Measurements from ENCODE around the gene ALLC. TPM values are rescaled to one million over a fixed set of nuclear protein-coding genes. Genes with fewer than 3 reads are reported as not detected.

Gene ALLC
- total RNA-seq, 3 donors from 2014 or later: 0.16 TPM; not detected in 2

DNA sequence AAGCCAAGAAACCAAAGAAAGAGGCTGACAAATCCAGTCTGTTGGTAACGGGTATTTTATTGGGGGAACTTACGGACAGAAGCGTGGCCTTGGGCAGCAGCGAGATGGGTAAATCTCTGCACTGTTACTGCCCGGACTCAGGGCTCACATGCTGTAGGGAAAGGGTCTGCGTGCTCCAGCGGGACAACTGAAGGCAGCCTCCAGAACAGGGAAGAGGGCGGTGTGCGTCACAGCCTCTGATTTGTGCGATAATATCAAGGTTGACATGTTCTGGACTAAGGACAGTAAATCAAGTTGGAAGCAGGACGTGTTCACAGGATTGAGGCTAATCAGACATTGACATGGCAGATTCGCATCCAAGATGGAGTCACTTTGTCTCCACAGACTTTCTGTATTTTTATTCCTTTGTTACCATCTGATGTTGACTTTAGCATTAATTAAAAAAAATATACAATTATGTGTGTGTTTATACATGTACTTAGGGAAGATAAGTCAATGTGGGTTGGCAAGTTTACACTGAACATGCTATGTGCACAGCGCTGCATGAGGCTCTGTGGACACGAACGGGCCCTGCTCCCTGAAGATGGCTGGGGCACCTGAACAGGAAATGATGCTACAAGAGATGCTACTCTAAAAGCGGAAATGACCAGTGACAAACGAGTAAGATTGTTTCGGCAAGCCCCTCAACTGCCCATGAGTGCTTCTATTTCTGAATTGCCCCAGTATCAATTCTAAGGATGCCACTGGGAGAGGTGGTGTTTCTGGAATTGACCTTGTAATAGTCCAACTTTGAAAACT is 22.7 kb downstream of the ALLC start:
- Histone ChIP-seq H3K9me3 (no peaks in the 10 kb centered on the region), H3K27ac (no peak overlapping the region), H3K4me1 (no peaks in the 10 kb centered on the region), H3K4me3 (no peak overlapping the region), H3K36me3 (no peaks in the 10 kb centered on the region), H3K27me3 (peaks cover 0 to 3% of the 10 kb centered on the region in 2 donors)
- intact Hi-C loops (cut with DNase I; ENCODE audit: low total_unique reads): no loop called here
- no peak for DNase-seq (ENCODE audit: low spot score in 2 of 2)
- no peak for TF ChIP-seq POLR2AphosphoS5 (IDR thresholded peaks at IDR 0.05)
- TF ChIP-seq POLR2A (IDR thresholded peaks at IDR 0.05): no peak
- TF ChIP-seq, protein P1, sequence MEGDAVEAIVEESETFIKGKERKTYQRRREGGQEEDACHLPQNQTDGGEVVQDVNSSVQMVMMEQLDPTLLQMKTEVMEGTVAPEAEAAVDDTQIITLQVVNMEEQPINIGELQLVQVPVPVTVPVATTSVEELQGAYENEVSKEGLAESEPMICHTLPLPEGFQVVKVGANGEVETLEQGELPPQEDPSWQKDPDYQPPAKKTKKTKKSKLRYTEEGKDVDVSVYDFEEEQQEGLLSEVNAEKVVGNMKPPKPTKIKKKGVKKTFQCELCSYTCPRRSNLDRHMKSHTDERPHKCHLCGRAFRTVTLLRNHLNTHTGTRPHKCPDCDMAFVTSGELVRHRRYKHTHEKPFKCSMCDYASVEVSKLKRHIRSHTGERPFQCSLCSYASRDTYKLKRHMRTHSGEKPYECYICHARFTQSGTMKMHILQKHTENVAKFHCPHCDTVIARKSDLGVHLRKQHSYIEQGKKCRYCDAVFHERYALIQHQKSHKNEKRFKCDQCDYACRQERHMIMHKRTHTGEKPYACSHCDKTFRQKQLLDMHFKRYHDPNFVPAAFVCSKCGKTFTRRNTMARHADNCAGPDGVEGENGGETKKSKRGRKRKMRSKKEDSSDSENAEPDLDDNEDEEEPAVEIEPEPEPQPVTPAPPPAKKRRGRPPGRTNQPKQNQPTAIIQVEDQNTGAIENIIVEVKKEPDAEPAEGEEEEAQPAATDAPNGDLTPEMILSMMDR (IDR thresholded peaks at IDR 0.05): no peak

DNA sequence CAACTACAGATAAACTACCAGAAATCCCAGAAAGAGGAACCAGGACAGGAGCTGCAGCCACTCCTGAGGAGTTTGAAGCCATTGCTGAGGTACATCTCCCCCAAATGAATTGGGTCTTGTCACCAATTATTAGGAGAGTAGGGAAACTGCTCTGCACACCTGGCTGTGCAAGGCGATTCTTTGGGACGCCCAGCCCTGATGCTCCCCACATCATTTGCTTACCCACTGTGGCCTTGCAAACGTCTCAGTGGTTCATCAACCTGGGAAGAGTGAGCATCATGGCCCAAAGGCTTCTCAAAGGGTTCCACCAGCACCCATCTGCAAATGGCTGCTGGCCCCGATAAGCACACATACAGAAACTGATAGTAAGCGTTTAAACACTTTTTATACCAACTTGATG is 23.6 kb downstream of the ALLC start:
- intact Hi-C loops (cut with DNase I; ENCODE audit: low total_unique reads): no loop called here
- no peak for TF ChIP-seq POLR2A (IDR thresholded peaks at IDR 0.05)
- TF ChIP-seq, protein P1 (IDR thresholded peaks at IDR 0.05): no peak
- TF ChIP-seq POLR2AphosphoS5 (IDR thresholded peaks at IDR 0.05): no peak
- Histone ChIP-seq H3K4me1 (no peaks in the 10 kb centered on the region), H3K36me3 (no peaks in the 10 kb centered on the region), H3K4me3 (no peak overlapping the region), H3K27ac (no peak overlapping the region), H3K9me3 (no peaks in the 10 kb centered on the region), H3K27me3 (peaks cover 0 to 3% of the 10 kb centered on the region in 2 donors)
- no peak for DNase-seq (ENCODE audit: low spot score in 2 of 2)

DNA sequence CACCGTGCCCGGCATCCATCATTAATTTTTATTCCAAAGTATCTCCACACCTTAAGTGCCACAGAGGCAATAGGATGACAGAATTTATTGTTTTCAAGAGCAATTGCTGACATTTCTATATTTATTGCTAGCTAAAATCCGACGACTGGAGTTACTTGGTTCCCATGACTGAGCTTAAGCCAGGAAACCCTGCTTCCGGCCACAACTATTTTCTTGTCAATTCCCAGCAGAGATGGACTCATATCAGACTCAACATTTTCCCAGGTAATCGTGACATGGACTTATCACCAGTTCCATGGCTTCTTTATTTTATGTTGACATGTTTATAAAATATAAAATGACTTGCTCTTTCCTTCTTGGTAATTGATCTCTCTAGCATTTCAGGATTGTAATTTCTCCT is 24.8 kb downstream of the ALLC start:
- Histone ChIP-seq H3K9me3 (no peaks in the 10 kb centered on the region), H3K36me3 (no peaks in the 10 kb centered on the region), H3K4me1 (no peaks in the 10 kb centered on the region), H3K27ac (no peak overlapping the region), H3K4me3 (no peak overlapping the region), H3K27me3 (peaks cover 0 to 3% of the 10 kb centered on the region in 2 donors)
- DNase-seq (ENCODE audit: low spot score in 2 of 2): no peak
- intact Hi-C loops (cut with DNase I; ENCODE audit: low total_unique reads): no loop called here
- no peak for TF ChIP-seq POLR2AphosphoS5 (IDR thresholded peaks at IDR 0.05)

DNA sequence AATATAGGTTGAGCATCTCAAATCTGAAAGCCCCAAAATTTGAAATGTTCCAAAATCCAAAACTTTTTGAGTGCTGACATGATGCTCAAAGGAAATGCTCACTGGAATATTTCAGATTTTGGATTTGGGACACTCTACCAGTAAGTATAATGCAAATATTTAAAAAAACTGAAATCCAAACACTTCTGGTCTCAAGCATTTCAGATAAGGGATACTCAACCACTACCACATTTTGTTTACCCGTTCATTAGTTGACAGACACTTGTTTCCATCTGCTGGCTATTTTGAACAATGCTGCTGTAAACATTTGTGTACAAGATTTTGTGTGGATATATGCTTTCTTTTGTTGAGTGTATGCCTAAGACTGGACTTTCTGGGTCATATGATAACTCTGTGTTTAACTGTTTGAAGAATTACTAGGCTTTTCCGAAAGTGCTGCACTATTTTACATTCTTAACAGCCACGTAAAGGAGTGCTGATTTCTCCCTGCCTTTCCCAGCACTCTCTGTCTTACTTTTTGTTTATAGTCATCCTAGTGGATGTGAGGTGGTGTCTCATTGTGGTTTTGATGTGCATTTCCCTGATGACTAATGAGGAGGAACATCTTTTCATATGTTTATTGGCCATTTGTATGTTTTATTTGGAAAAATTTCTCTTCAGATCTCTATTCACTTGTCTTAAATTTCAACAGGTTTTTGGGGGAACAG is 25.9 kb downstream of the ALLC start:
- DNase-seq (ENCODE audit: low spot score in 2 of 2): no peak
- Histone ChIP-seq H3K4me1 (no peaks in the 10 kb centered on the region), H3K4me3 (no peak overlapping the region), H3K9me3 (no peaks in the 10 kb centered on the region), H3K27ac (no peak overlapping the region), H3K27me3 (no peaks in the 10 kb centered on the region), H3K36me3 (no peaks in the 10 kb centered on the region)
- TF ChIP-seq POLR2AphosphoS5 (IDR thresholded peaks at IDR 0.05): no peak
- TF ChIP-seq, protein P1 (IDR thresholded peaks at IDR 0.05): no peak
- intact Hi-C loops (cut with DNase I; ENCODE audit: low total_unique reads): no loop called here

DNA sequence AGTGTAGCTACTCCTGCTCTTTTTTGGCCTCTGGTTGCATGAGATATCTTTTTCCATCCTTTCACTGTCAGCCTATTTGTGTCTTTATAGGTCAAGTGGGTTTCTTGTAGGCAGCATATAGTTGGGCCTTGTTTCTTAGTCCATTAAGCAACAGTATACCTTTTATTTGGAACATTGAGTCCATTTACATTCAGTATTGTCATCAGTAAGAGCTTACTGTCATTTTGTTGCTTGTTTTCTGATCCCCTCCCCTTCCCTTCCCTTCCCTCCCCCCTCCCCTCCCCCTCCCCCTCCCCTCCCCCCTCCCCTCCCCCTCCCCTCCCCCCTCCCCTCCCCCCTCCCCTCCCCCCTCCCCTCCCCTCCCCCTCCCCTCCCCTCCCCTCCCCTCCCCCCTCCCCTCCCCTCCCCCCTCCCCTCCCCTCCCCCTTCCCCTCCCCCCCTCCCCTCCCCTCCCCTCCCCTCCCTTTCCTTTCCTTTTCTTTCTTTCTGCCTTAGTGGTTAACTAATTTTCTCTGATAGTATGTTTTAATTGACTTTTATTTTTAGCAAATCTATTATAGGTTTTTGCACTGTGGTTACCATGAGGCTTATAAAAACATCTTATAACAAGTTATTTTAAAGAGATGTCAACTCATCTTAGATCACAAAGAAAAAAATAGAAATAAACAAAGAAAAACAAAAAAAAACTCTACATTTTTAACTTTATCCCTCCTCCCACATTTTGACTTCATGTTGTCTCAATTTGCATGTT is 32.2 kb downstream of the ALLC start:
- H3K27me3 ChIP-seq: no peaks in the 10 kb centered on the region
- H3K4me1 ChIP-seq: no peaks in the 10 kb centered on the region
- H3K27ac ChIP-seq: no peak overlapping the region
- H3K4me3 ChIP-seq: no peak overlapping the region
- intact Hi-C loops (cut with DNase I; ENCODE audit: low total_unique reads): no loop called here
- DNase-seq (ENCODE audit: low spot score in 2 of 2): no peak
- H3K9me3 ChIP-seq: peaks cover 0 to 5% of the 10 kb centered on the region in 2 donors
- TF ChIP-seq, protein P1 (IDR thresholded peaks at IDR 0.05): no peak
- TF ChIP-seq POLR2A (IDR thresholded peaks at IDR 0.05) (no peak), POLR2AphosphoS5 (IDR thresholded peaks at IDR 0.05) (no peak)
- no peaks in the 10 kb centered on the region for H3K36me3 ChIP-seq
